Stimulated activated CD4-positive, alpha-beta T cell treated with anti-CD3 and anti-CD28 coated beads, Interleukin-2, amount 100 ng/mL, for 48 hours (primary cell): ENCODE results near the gene SCAF8.

Experiments
- DNase-seq, 2 donors: peaks; one replicate each; pipeline ENCODE4 v3.0.0-alpha.2; 2020

Gene SCAF8

DNA sequence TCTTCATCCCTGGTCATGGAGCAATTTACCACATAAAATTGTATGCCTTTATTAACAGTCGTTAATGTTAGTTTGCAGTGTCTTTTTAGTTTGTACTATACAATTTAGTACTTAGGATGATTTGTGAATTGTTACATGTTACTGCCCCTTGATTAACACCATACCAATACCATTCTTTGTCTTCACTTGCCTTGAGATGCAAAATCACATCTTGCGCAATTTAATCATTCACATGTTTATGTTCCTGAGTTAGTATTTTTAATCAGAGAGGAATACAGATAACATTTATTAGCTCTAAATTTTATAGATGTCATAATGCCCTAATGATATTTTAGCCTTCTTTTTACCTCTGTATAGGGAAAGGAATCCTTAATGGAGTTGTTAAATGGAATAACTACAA, 114.1 kb downstream of the SCAF8 start:
- no peak for DNase-seq

DNA sequence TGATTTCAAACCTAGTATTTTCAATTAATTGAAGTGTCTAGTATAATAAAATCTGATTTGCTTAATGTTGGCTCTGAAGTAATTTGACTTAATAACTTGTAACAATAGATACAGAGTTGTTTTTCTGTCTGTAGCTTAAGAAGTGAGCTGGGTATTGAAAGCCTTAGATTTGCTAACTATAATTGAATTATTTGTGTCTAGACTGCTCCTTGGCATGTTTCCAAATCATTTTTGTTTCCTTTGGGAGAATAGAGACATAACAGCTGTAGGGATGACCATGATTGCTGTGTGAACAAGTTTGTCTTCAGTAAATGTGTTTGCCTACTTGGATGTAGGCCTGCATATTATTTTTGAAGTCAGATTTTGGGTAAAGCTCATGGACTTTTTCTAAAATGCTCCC, 115.4 kb downstream of the SCAF8 start:
- no peak for DNase-seq

DNA sequence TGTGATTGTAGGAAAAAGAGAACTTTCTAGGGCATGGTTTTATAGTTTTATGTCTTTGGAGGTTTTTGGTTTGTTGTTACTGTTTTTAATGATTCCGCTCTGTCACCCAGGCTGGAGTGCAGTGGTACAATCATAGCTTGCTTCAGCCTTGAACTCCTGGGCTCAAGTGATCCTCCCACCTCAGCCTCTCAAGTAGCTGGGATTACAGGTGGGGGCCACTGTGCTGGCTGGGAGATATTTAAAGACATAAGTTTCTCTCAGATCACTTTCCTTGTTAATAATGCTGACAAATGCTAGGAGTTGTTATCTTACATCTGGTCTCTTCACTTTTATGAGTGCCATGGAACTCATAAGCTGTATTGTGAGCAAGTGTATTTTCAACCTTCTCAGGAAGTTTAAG, 116.3 kb downstream of the SCAF8 start:
- DNase-seq, result no peak

DNA sequence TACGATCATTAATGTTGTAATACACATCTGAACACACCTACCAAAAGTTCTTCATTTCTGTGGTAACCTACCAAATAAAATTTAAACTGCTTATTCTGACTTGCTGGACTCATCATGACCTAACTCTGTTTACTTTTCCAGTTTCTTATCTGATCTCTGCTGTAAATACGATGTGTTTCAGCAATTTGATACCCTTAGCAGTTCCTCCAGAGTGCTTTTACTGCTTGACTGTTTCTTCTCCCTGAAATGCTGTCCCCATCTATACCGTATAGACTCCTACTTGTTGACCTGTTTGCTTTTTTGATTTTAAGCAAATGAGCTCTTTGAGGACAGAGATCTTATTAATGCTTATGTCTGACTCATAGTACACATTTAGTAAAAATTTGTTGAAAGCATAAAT, 119.5 kb downstream of the SCAF8 start:
- no peak for DNase-seq

DNA sequence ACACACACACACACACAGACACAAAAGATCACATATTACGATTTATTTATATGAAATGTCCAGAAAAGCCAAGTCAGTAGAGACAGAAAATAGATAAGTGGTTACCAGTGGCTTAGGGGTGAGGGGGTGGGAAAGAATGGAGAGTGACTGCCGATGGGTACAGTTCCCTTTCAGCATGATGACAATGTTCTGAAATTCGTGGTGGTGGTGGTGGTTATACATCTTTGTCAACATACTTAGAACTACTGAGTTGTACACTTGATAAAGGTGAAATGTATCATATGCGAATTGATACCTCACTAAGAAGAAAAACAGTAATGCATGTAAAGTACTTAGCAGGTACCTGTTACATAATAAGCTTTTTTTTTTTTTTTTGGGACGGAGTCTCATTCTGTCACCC, 124.3 kb downstream of the SCAF8 start:
- no peak for DNase-seq

DNA sequence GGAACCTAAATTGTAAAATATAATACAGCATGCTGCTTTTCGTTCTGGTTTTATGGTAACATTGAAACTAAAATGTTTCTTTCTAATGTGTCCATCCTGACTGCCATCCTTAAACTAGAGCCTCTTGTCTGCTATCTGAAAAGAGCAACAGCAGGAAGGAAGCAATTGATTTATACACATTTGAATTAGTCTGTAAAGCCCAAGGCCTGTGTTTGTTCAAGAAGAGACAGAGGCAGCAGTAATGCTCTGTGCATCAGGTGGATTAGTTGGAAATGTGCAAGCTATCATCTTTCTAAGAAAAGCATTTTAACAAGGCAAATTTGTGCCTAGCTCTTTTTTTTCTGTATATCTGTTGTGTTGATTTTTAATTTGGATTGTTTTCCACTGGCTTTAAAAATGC, 128.6 kb downstream of the SCAF8 start:
- DNase-seq, result no peak

DNA sequence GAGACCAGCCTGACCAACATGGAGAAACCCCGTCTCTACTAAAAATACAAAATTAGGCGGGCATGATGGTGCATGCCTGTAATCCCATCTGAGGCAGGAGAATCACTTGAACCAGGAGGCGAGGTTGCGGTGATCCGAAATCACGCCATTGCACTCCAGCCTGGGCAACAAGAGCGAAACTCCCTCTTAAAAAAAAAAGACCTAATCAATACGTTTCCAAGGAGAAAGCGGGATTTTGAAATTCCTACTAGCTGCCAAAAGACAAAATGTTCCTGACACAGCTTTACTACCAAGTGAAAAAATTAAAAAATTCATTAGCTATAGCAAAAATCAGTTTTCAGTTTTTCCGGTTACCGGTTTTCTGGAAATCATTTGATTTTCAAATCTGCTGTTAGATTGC, 129.3 kb downstream of the SCAF8 start:
- DNase-seq, result no peak

DNA sequence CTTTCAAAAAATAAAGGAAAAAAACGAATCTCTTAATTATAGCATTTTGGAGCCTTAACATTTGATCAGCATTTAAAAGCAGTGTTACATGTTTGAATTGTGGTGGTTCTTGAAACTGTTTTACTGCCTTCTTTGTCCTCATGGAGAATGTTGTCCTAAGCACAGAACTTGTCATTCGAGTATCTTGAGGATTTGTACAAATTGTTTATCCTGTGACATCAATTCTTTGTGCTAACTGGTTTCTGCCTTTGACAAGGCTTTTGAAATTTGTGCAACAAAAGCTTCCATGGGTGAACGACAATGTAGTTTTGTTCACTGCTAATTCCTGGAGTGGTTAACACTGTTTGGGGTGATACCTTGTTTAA, 130.8 kb downstream of the SCAF8 start:
- DNase-seq, result no peak

DNA sequence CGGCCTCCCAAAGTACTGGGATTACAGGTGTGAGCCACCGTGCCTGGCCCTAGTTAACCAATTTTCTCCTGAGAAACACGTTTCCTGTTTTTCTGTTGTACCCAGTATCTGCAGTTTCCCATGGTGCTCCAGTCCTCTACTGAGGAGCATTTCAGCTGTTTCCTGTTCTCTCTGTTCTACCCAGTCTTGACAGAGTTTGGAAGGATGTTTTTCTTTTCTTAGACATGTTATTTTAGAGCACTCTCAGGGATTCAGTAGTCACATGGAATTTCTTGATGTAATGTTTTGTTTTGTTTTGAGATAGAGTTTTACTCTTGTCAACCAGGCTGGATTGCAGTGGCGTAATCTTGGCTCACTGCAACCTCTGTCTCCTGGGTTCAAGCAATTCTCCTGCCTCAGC, 132.1 kb downstream of the SCAF8 start:
- DNase-seq, result no peak

DNA sequence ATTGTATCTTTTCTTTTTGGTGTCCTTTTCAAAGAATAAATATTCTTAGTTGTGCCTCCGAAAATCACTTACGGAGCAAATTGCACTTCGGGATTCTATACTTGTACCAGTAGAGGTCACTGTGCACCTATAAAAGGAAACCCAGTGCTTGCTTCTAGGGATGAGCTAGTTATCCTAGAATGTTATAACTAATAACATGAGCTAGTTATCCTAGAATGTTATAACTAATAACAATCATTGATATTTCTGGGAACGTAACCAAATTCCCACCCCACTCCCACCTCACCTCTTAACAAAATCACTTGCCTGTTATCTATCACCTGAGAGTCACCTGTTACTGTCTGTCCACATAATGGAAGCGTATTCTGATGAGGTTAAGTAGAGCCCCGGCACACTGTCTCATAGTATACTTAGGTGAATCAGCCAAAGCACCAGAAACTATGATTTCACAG, 135.0 kb downstream of the SCAF8 start:
- DNase-seq, result no peak

DNA sequence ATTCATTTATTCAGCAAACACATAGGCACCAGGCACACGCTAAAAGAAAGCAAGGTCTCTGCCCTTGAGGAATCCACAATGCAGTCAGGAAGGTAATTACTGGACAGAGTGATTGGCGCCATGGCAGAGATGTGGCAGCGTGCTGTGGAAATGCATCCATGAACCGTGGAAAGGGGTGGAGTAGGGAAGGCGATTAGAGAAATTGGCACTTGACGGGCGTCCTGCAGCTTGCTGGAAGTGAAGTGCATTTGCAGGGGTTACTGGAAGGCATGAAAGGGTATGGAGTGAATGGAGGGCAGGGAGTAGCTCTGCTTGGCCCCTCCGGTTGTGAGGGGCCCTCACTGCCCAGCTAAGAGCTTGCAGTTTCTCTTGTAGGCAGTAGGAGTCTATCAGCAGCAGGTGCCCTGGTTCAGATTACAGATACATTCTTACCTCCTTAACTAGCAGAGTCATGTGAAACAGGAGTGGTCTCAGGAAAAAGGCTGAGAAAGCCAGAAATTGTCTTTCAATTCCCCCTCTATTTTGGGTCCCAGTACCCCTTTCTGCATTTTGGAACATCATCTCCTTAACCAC, 139.4 kb downstream of the SCAF8 start:
- no peak for DNase-seq

DNA sequence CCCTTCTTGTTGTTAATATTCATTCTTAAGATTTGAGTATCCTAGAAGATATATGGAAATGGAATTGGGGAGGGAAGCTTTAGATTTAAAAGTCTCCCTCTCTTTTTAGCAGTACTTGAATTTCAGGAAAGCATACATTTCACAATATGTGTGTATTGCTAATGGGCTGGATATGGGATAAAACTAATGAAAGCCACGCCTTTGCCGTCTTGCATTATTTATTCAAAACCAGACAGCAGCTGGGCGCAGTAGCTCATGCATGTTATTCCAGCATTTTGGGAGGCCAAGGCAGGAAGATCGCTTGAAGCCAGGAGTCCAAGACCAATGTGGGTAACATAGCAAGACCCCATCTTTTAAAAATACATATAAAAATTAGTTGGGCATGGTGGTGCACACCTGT, 140.3 kb downstream of the SCAF8 start:
- DNase-seq, result no peak

DNA sequence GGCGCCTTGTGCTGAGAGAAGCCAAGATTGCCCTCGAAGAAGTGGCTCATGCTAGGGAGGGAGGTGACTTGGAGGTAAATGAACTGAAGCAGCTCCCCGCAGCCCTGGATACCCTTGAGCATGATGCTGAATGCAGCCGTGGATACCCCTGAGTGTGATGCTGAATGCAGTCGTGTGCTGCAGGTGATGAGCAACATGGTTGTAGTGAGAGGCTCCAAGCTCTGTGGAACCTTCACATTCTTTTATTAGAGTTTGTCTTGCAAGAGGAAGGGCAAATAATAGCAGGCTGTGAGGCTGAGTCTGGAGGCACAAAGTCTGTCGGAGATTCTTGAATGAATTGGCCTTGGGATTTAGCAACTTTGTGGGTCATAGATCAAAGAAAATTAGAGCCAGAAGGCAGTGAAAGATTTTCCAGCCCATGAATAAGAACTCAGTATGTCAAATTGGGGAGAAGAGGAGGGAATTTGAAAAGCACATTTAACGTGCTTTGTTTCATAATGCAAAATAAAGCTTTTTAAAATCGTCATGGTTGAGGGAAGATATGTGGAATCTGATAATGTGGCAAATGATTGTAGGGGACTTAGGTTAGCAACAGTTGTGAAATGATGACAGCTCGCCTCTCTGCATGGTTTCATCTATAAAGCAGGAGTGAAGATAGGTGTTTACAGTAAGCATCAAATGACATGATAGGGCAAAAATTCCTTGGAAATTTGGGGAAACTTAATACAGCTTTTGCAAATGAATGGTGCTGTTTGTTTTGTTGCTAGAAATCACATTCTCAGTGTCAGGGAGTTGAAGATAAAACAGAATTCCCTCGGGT, 141.8 kb downstream of the SCAF8 start:
- DNase-seq, result no peak

DNA sequence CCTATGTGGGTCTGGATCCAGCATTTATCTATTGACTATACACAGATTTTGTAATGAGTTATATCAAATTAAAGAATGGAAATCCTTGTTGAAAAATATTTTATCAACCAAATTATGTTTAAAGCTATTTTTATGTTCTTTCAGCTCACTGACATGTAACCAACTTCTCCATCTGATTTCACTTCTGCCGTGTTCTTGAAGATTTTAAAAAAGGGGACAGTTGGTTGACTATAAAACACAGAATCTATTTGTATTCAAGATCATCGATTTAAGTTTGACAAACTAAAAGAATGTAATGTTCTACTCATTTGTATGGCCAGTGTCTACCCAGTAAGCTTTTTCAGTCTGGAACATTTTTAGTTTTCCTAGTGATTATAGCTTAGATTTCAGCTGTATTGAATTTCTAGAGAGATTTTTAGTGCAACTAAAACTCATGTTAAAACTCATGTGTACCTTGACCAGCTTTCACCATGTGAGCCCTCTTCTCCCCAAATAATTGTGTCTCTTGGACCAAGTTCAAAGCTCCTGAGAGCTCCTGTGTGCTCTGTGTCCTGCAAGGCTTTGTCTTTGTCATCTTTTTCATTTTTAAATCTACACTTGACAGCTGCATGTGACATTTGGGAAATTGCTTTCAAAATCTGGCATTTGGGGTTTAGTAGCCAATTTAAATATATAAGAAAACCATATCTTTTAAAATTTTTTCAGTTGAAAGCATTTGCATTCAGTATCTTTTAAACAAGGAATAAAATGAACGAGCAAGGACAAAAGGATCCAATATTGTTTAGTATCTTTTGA, 143.5 kb downstream of the SCAF8 start:
- no peak for DNase-seq

DNA sequence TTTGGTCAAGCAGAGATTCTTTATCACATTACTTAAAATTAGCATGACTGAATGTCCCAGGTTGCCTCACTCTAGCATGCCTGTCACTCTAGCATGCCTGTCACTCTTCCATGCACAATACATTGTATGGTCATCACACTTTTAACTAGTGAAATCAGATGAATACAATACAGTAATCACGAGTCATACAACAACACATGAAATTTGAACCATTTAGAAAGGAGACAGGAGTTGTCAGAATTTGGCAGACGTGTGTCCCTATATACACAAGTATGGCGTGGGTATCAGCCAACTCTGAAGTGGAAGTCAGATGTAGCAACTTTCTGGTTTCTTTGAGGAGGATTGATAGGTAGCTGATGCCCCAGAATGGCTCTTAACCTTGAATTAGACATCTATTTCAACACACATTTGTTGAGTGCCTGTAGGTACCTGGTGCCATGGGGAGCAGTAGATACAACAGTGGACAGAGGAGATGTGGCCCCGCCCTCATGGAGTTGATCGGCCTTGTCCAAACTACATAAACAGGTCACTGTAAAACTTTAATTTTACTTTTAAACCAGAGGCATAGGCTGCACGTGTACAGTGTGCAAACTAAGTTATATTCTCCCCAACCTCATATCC, 145.8 kb downstream of the SCAF8 start:
- no peak for DNase-seq

DNA sequence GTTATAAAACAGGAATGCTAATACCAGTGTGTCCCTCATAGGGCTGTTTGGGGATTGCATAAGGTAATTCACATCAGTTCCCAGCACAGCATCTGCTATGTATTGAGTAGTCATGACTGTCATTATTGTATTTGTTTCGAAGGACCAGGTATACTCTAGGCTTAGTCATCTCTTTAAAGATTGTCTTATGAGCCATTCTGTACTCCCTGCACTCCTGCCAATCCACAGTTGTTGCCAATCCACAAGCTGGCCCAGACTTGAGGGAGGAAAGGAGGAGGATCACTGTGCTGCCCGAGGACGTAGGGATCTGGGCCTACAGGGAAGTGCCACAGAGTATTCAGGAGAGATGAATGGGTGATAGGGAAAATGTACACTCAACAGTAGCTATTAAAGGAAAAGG, 148.9 kb downstream of the SCAF8 start:
- DNase-seq, result no peak
